Kidney glomerular epithelial cell (primary cell): ENCODE results near the gene EHBP1L1.

Source experiments
- DNase-seq: peaks from one replicate; lab custom pipeline; 2025; lab: John Stamatoyannopoulos, UW

Gene EHBP1L1

GRCh38 chr11:65546217-65546958, 29.5 kb upstream of the EHBP1L1 start:
- no peak for DNase-seq

- no peak for DNase-seq
These were observed 28.3 kb upstream of the EHBP1L1 start for GRCh38 chr11:65547446-65548125.

- no peak for DNase-seq
These were observed 27.5 kb upstream of the EHBP1L1 start for GRCh38 chr11:65548395-65548794.

- no peak for DNase-seq
These were observed 26.8 kb upstream of the EHBP1L1 start for GRCh38 chr11:65549096-65549495.

GRCh38 chr11:65551572-65552387, 24.1 kb upstream of the EHBP1L1 start:
- no peak for DNase-seq

GRCh38 chr11:65552388-65552951, 23.4 kb upstream of the EHBP1L1 start:
- DNase-seq, result no peak

GRCh38 chr11:65553301-65554001, 22.4 kb upstream of the EHBP1L1 start:
- DNase-seq, result no peak

- no peak for DNase-seq
These were observed 21.6 kb upstream of the EHBP1L1 start for GRCh38 chr11:65554057-65554818.

- DNase-seq, result no peak
These were observed 20.9 kb upstream of the EHBP1L1 start for GRCh38 chr11:65554842-65555430.

- no peak for DNase-seq
These were observed 20.1 kb upstream of the EHBP1L1 start for GRCh38 chr11:65555693-65556231.

GRCh38 chr11:65556470-65557279, 19.2 kb upstream of the EHBP1L1 start:
- DNase-seq, result no peak

- DNase-seq, result no peak
These were observed 18.4 kb upstream of the EHBP1L1 start for GRCh38 chr11:65557280-65558001.

GRCh38 chr11:65558002-65558929, 17.6 kb upstream of the EHBP1L1 start, which contains the start of gene LTBP3:
LTBP3 (minus strand) TSS chr11:65558359; CDS start chr11:65557959, 400 bp downstream.
- no peak for DNase-seq

GRCh38 chr11:65558930-65559509, 16.8 kb upstream of the EHBP1L1 start:
- DNase-seq, result no peak

GRCh38 chr11:65559535-65559934, 16.3 kb upstream of the EHBP1L1 start:
- no peak for DNase-seq

GRCh38 chr11:65559951-65560537, 15.8 kb upstream of the EHBP1L1 start:
- no peak for DNase-seq
